GM06990 (cell line): ENCODE data around the gene IGFBP1.

Source experiments
- DNase-seq: peaks from one replicate; pipeline ENCODE4 v3.0.0-alpha.2; 2011; ENCODE audit not compliant: insufficient read length; ENCODE audit errors: extremely low read depth
- H3K27me3 ChIP-seq: replicated peaks from 2 replicates; pipeline ENCODE4 v1.6.0; 2011; ENCODE audit warnings: low read length; ENCODE audit not compliant: control insufficient read depth, insufficient read depth
- H3K36me3 ChIP-seq: 2 replicates; pipeline ENCODE4 v1.5.1; 2011; ENCODE audit warnings: low read length; ENCODE audit not compliant: control insufficient read depth, insufficient read depth
- H3K4me3 ChIP-seq: replicated peaks from 2 replicates; pipeline ENCODE4 v1.5.1; 2011; ENCODE audit warnings: low read depth, mild to moderate bottlenecking, control low read depth, low read length
- TF ChIP-seq, protein P1 (sequence below): IDR thresholded peaks from 2 replicates; pipeline ENCODE4 v1.5.1; 2011; ENCODE audit warnings: low read length, control low read depth, mild to moderate bottlenecking, inconsistent platforms; ENCODE audit not compliant: insufficient read depth, poor library complexity, severe bottlenecking

Gene IGFBP1

DNA sequence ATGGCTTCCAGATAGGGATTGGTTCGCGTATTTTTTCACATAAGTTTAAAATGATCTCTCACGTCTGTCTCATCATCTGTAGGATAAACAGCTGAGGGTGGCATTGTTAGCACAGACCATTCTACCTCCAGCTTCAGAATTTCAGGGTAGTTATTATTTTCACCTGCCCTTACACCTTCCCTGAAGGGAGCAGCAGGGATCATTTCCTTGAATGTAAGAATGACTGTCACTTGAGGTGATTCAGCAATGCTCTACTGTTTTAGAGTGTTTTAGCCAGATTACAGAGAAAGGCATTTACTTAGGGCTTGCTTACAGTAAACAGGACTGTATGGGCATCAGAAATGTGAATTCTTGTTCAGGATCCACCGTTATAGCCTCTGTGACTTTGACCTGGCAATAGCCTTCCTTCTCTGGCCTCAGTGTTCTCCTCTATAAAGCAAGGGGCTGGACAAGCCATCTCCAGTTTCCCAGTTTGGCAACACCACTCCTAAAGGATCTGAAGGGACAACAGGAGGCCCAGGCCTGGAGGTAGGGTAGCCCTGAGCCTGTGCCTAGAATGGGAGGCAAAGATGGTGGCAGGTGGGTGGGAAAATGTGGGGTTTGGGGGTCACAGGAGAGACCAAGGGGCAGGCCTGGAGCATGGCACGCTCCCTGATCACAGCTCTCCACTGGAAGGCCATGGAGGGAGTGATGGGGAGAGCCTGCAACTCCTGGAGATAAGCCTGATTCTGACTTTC, 1.2 kb upstream of the IGFBP1 start:
- Histone ChIP-seq H3K27me3 (peaks cover 6% of the 10 kb centered on the region), H3K4me3 (no peak overlapping the region), H3K36me3 (no peaks in the 10 kb centered on the region)
- no peak for DNase-seq
- TF ChIP-seq, protein P1, sequence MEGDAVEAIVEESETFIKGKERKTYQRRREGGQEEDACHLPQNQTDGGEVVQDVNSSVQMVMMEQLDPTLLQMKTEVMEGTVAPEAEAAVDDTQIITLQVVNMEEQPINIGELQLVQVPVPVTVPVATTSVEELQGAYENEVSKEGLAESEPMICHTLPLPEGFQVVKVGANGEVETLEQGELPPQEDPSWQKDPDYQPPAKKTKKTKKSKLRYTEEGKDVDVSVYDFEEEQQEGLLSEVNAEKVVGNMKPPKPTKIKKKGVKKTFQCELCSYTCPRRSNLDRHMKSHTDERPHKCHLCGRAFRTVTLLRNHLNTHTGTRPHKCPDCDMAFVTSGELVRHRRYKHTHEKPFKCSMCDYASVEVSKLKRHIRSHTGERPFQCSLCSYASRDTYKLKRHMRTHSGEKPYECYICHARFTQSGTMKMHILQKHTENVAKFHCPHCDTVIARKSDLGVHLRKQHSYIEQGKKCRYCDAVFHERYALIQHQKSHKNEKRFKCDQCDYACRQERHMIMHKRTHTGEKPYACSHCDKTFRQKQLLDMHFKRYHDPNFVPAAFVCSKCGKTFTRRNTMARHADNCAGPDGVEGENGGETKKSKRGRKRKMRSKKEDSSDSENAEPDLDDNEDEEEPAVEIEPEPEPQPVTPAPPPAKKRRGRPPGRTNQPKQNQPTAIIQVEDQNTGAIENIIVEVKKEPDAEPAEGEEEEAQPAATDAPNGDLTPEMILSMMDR, result no peak

DNA sequence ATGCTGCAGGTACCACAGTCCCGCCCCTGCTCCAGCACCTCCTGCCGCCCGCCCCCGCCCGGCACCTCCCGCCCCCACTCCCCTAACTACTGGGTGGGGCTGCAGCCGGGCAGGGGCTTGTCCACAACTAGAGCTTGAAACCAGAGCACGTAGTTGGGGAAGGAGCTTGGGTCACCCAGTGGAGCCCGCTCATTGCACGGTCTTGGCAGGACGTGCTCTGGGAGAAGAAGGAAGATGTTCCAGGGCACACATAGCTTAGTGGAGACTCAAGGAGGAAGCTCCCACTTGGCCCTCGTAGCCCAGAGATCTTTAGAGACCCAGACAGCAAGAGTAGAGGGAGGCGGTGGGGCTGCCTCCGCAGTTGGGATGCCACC, 692 bp downstream of the IGFBP1 start:
- no peak overlapping the region for H3K4me3 ChIP-seq
- TF ChIP-seq, protein P1, result no peak

DNA sequence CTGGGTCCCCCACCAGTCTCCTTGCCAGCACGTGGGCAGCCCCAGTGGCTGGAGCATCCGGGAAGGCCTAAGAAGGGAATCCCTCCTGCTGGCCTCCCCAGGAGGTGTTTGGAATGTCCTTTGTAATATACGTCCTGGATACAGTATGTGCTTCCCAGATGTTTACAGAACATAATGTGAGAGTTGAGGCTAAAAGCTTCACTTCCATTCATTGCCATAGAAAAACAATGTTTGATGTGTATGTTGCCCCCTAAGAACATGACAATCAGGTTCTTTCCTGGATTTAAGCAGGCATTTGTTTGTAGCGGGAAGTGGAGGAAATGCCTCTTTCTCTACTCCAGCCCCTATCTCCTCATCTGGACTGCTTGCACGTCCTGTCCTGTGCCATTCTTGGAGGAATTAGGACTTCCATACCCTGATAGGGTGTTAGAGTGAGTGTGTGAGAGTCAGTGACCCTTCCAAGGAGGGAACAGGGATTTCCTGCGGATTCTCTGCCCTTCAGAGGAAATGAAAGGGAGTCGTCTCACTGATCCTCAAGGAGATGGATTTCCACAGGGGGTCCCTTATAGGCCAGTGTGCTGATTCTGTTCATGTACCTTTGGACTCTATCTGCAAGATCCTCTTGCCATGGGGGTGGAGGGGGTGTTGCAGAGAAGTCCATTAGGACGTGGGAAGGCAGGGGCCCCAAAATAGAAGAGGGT, 1.2 kb downstream of the IGFBP1 start:
- TF ChIP-seq, protein P1, result no peak
- peaks cover 9% of the 10 kb centered on the region; the same call in 1 of the 2 replicates for H3K27me3 ChIP-seq
- no peaks in the 10 kb centered on the region for H3K36me3 ChIP-seq
- H3K4me3 ChIP-seq, result no peak overlapping the region
- DNase-seq, result no peak

More for the DNA sequence above, 692 bp downstream of the IGFBP1 start:
- Histone ChIP-seq H3K27me3 (peaks cover 9% of the 10 kb centered on the region; the same call in 1 of the 2 replicates), H3K36me3 (no peaks in the 10 kb centered on the region)
- DNase-seq, result no peak

DNA sequence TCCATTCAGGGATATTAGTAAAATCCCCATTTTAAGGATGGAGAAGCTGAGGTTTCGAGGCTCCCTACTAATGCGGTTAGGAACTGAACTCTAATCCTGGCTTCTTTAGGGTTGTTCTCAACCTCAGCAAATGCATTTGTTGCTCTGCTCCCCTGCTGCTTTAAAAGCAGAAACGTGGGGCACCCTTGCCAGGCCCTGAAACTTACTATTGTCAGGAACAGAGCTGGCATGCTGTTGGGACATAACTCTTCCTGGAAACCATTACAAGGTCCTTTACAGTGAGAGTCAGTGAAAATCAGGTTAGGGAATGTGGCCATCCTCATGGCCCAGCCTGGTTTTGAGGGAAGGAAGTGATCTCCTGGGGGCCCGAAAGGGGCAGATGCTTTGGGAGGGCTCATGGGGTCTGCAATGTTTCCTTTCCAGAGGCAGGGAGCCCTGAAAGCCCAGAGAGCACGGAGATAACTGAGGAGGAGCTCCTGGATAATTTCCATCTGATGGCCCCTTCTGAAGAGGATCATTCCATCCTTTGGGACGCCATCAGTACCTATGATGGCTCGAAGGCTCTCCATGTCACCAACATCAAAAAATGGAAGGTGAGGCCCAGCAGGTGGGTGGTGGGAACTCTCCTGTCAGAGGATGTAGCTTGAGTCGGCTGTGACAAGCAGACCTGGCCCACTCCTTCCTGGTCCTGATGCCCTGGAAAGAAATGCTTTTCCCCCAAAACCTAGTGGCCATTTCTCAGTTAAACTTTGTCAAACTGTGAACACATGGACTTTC, 2.0 kb downstream of the IGFBP1 start:
- Histone ChIP-seq H3K36me3 (no peaks in the 10 kb centered on the region), H3K27me3 (peaks cover 8% of the 10 kb centered on the region; the same call in 1 of the 2 replicates), H3K4me3 (no peak overlapping the region)
- TF ChIP-seq, protein P1, result no peak
- DNase-seq, result no peak

DNA sequence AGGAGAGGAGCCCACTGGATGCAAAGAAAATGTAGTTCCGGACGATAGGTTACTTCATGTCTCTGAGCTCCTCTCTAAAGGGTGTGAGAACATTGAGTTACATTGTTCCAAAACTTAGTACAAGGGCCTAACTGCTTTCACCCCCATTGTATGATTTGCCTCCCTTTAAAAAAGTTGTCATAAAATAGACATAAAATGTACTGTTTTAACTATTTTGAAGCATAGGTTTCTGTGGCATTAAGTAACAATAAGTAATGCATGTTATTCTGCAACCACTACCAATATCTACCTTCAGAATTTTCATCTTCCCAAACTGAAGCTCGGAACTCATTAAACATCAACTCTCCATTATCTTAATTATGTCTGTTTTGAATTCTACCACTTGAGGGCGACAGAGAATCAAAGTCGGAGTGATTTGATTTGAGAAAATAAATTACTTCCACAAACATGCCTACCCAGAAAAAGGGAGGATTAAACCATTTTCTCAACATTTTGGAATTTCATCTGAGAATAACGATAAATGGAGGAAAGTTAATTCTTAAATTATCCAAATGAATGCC, 2.7 kb downstream of the IGFBP1 start:
- DNase-seq, result no peak
- TF ChIP-seq, protein P1, result peak; percentile 53
- no peak overlapping the region for H3K4me3 ChIP-seq
- H3K36me3 ChIP-seq, result no peaks in the 10 kb centered on the region
- H3K27me3 ChIP-seq, result peaks cover 8% of the 10 kb centered on the region; the same call in 1 of the 2 replicates
